ENCODE data around the gene HSD11B2.

The HSD11B2 gene

GRCh38 chr16:67415872-67416793, 14.8 kb upstream of the HSD11B2 start, which contains the start of gene ZDHHC1:
Gene ZDHHC1 (minus strand): TSS chr16:67416477. CDS start chr16:67407775, 8,702 bp downstream.
- DNase-seq = no peak

- DNase-seq = no peak
Measured at GRCh38 chr16:67417333-67418061, 13.4 kb upstream of the HSD11B2 start.

- no peak for DNase-seq
Measured at GRCh38 chr16:67419502-67419901, 11.4 kb upstream of the HSD11B2 start.

GRCh38 chr16:67419931-67420330, 11.0 kb upstream of the HSD11B2 start:
- DNase-seq = no peak

GRCh38 chr16:67421030-67421429, 9.9 kb upstream of the HSD11B2 start:
- no peak for DNase-seq

- DNase-seq = no peak
Measured at GRCh38 chr16:67423015-67423414, 7.9 kb upstream of the HSD11B2 start.

GRCh38 chr16:67423611-67424260, 7.2 kb upstream of the HSD11B2 start:
- no peak for DNase-seq

GRCh38 chr16:67424261-67424615, 6.7 kb upstream of the HSD11B2 start:
- DNase-seq = no peak

GRCh38 chr16:67425061-67425460, 5.9 kb upstream of the HSD11B2 start:
- DNase-seq = no peak

- DNase-seq = no peak
Measured at GRCh38 chr16:67425580-67425979, 5.3 kb upstream of the HSD11B2 start.

- DNase-seq = no peak
Measured at GRCh38 chr16:67426022-67426421, 4.9 kb upstream of the HSD11B2 start.

GRCh38 chr16:67426950-67427349, 4.0 kb upstream of the HSD11B2 start:
- DNase-seq = no peak

- no peak for DNase-seq
Measured at GRCh38 chr16:67428146-67428731, 2.7 kb upstream of the HSD11B2 start.

- DNase-seq = no peak
Measured at GRCh38 chr16:67429053-67429798, 1.7 kb upstream of the HSD11B2 start.

GRCh38 chr16:67429799-67430503, 970 bp upstream of the HSD11B2 start:
- no peak for DNase-seq

- DNase-seq = no peak
Measured at GRCh38 chr16:67430504-67430976, 381 bp upstream of the HSD11B2 start.

GRCh38 chr16:67431775-67432505, 1.0 kb downstream of the HSD11B2 start:
- no peak for DNase-seq

- no peak for DNase-seq
Measured at GRCh38 chr16:67432506-67432890, 1.6 kb downstream of the HSD11B2 start.

GRCh38 chr16:67433131-67433719, 2.3 kb downstream of the HSD11B2 start:
- no peak for DNase-seq

GRCh38 chr16:67435758-67436164, 4.8 kb downstream of the HSD11B2 start:
- no peak for DNase-seq

All from NCI-H187 treated with DMSO at 0.1 percent for 48 hours (cell line).